ENCODE data around the gene SHISA7.
"Not testable (repeated sequence)": the region's sequence is repeated elsewhere in the genome, so short reads cannot be mapped to it uniquely, and the experiment has no call there.

SHISA7 gene

DNA sequence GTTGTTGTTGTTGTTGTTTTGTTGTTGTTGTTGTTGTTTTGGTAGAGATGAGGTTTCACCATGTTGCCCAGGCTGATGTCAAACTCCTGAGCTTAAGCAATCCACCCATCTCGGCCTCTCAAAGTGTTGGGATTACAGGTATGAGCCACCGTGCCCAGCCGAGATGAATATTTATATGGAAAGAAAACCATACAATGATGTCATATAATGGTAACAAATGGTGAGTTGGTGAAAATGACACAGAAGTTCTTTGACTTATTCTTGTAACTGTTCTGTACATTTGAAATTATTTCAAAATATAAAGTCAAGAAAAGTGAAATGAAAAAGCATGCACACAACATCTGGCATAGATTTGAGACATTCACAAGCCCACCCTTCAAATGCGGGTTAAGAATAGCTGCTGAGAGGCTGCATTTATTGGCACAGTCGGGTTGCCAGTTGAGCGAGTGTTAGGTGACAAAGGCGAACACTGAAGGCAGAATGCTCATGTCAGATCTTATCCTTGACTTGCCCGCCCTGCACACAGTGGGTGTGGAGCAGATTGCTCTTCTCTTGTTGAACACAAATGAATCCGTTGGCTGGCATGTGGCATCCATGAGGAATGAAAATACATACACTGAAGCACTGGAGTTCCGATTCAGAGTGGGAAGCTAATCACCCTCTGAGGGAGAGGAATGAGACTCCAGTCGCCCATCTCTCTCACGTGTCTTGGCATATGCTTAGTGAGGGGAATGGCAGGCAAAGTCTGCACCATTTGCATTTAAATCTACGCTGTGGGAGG, 19.7 kb downstream of the SHISA7 start:
- Histone ChIP-seq H3K27ac (no peak overlapping the region), H3K9ac (no peak overlapping the region), H3K4me3 (no peak overlapping the region), H3K36me3 (peaks cover 10% of the 10 kb centered on the region; the same call in 1 of the 2 replicates), H3K4me2 (no peak overlapping the region), H3K9me3 (peaks cover 15% of the 10 kb centered on the region), H4K20me1 (no peaks in the 10 kb centered on the region), H3K4me1 (peaks cover 38% of the 10 kb centered on the region), H3K27me3 (no peaks in the 10 kb centered on the region)
- TF ChIP-seq Cebpa-rat (IDR thresholded peaks at IDR 0.05) = no peak

GRCh38 chr19:55421281-55421680, 21.8 kb downstream of the SHISA7 start:
- Histone ChIP-seq H3K4me2 (peak overlapping the region; percentile 56), H3K27ac (peak overlapping the region; percentile 78), H3K9me3 (peaks cover 15% of the 10 kb centered on the region), H3K4me1 (peaks cover 50% of the 10 kb centered on the region), H3K36me3 (peaks cover 10% of the 10 kb centered on the region; the same call in 1 of the 2 replicates)
- H3K27me3 ChIP-seq, H3K9ac ChIP-seq, H3K4me3 ChIP-seq, H4K20me1 ChIP-seq: not testable (repeated sequence)

- peak overlapping the region; percentile 11; the same call in 1 of the 2 replicates for H3K4me3 ChIP-seq
- no peak overlapping the region for H3K9ac ChIP-seq
- peaks cover 50% of the 10 kb centered on the region for H3K4me1 ChIP-seq
- 0 out of 2 replicates have a peak overlapping the region, but pooled peaks have one; percentile 28 for H3K4me2 ChIP-seq
- no peak for TF ChIP-seq Cebpa-rat (IDR thresholded peaks at IDR 0.05)
- H3K27ac ChIP-seq = peak overlapping the region; percentile 28; the same call in 1 of the 2 replicates
- H3K9me3 ChIP-seq = peaks cover 15% of the 10 kb centered on the region
- H4K20me1 ChIP-seq = no peaks in the 10 kb centered on the region
- no peaks in the 10 kb centered on the region for H3K27me3 ChIP-seq
- peaks cover 10% of the 10 kb centered on the region; the same call in 1 of the 2 replicates for H3K36me3 ChIP-seq
Measured at GRCh38 chr19:55419624-55420236, 23.4 kb downstream of the SHISA7 start.

DNA sequence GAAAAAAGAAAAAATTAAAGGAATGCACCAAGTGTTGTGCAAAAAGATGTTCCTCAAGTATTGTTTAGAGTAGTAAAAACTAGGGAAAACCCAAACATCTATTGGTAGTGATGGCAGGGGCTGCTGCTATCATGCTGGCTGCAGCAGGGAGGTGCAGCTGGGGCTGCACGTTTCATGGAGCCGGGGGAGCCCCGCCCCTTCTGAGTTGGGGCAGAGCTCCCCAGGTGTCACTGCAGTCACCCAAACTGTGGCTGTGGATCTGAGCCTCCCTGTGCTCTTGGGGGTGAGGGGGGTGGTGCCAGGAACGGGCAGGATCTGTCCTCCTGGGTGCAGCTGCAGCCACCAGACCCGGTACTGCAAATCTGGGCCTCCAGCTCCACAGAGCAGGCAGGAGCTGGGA, 24.0 kb downstream of the SHISA7 start:
- peaks cover 50% of the 10 kb centered on the region for H3K4me1 ChIP-seq
- TF ChIP-seq Cebpa-rat (IDR thresholded peaks at IDR 0.05) = no peak
- H3K4me2 ChIP-seq = peak overlapping the region; percentile 28; the same call in 1 of the 2 replicates
- no peaks in the 10 kb centered on the region for H3K27me3 ChIP-seq
- peaks cover 10% of the 10 kb centered on the region; the same call in 1 of the 2 replicates for H3K36me3 ChIP-seq
- H3K9me3 ChIP-seq = peaks cover 15% of the 10 kb centered on the region
- H4K20me1 ChIP-seq = no peaks in the 10 kb centered on the region
- H3K27ac ChIP-seq = peak overlapping the region; percentile 28; the same call in 1 of the 2 replicates
- H3K4me3 ChIP-seq = 0 out of 2 replicates have a peak overlapping the region, but pooled peaks have one; percentile 11
- no peak overlapping the region for H3K9ac ChIP-seq

DNA sequence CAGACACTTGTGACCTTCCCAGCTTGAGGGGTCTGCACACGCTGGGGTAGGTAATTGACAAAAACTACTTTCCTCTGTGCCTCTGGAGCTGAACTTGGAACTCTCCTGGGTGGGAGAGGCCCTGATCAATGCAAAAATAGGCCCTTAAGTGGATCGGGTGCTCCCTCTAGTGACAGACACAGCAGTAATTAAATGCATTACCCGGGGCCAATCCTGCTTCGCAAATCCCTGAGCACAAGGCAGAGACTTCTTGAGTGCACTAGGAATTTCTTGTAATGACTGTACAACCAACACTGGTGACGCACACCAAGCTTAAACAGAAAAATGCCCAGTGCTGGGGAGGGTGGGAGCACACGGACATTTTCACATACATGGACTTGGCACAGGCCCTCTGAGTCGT, 24.9 kb downstream of the SHISA7 start:
- Histone ChIP-seq H3K27ac (no peak overlapping the region), H3K27me3 (no peaks in the 10 kb centered on the region), H3K36me3 (peaks cover 10% of the 10 kb centered on the region; the same call in 1 of the 2 replicates), H3K4me1 (peaks cover 50% of the 10 kb centered on the region), H3K9me3 (peaks cover 15% of the 10 kb centered on the region), H4K20me1 (no peaks in the 10 kb centered on the region), H3K9ac (no peak overlapping the region), H3K4me3 (no peak overlapping the region), H3K4me2 (peak overlapping the region; percentile 31)
- no peak for TF ChIP-seq Cebpa-rat (IDR thresholded peaks at IDR 0.05)

DNA sequence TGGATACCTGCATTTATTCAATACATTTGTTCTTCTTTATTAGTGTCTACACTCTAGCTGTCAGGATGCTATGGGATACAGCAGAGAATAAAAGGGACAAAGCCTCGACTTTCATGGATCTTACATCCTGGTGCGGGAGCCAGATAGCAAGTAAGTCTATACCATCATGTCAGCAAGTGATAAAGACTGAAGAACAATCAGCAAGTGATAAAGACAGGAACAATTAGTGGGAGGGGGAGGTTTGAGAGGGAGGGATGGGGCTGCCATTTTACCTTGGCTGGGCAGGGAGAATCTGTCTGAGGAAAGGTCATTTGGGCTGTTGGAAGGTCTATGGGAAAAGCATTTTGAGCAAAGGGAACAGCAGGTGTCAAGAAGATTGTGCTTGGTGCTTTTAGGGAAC, 32.9 kb downstream of the SHISA7 start:
- Histone ChIP-seq H3K4me3 (no peak overlapping the region), H3K4me2 (no peak overlapping the region), H3K9me3 (peaks cover 25% of the 10 kb centered on the region), H3K9ac (no peak overlapping the region), H3K27me3 (no peaks in the 10 kb centered on the region), H3K4me1 (peaks cover 24% of the 10 kb centered on the region), H4K20me1 (peaks cover 23% of the 10 kb centered on the region), H3K27ac (no peak overlapping the region), H3K36me3 (peaks cover 16% of the 10 kb centered on the region)
- TF ChIP-seq Cebpa-rat (IDR thresholded peaks at IDR 0.05) = no peak

- H3K9me3 ChIP-seq = peaks cover 25% of the 10 kb centered on the region
- H3K9ac ChIP-seq = not testable (repeated sequence)
Measured at GRCh38 chr19:55409179-55409578, 33.9 kb downstream of the SHISA7 start.

DNA sequence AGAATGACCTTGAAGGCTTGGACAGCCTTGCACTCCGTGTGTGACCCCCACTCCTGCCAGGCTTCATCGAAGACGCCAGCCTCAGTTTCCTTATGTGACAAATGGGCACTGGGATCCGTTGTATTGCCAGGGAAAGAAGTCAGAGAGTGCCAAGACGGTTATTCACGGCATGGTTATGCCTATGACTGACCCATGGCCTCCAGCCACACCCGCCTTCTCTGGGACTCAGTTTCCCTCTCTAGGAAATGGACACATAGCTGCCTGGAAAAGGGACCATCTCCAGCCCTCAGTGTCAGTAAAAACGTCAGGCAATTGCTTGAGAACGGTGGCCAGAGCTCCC, 34.6 kb downstream of the SHISA7 start:
- peaks cover 25% of the 10 kb centered on the region for H3K9me3 ChIP-seq
- peaks cover 33% of the 10 kb centered on the region for H3K36me3 ChIP-seq
- H3K27ac ChIP-seq = peak overlapping the region; percentile 98
- H3K4me2 ChIP-seq = peak overlapping the region; percentile 82
- TF ChIP-seq Cebpa-rat (IDR thresholded peaks at IDR 0.05) = no peak
- H3K4me3 ChIP-seq = peak overlapping the region; percentile 58
- peaks cover 40% of the 10 kb centered on the region for H3K4me1 ChIP-seq
- no peaks in the 10 kb centered on the region for H3K27me3 ChIP-seq
- peaks cover 40% of the 10 kb centered on the region for H4K20me1 ChIP-seq
- H3K9ac ChIP-seq = peak overlapping the region; percentile 72; the same call in 1 of the 2 replicates

More at GRCh38 chr19:55409179-55409578, 33.9 kb downstream of the SHISA7 start:
- Histone ChIP-seq H3K36me3 (peaks cover 26% of the 10 kb centered on the region), H4K20me1 (peaks cover 33% of the 10 kb centered on the region), H3K27ac (peak overlapping the region; percentile 98; the same call in 1 of the 2 replicates), H3K4me1 (peaks cover 33% of the 10 kb centered on the region)
- H3K4me2 ChIP-seq, H3K27me3 ChIP-seq, H3K4me3 ChIP-seq: not testable (repeated sequence)

GRCh38 chr19:55407800-55408532, 35.1 kb downstream of the SHISA7 start:
- H3K4me3 ChIP-seq = peak overlapping the region; percentile 99
- H3K9ac ChIP-seq = peak overlapping the region; percentile 99
- peaks cover 25% of the 10 kb centered on the region for H3K9me3 ChIP-seq
- no peaks in the 10 kb centered on the region for H3K27me3 ChIP-seq
- H3K36me3 ChIP-seq = peaks cover 38% of the 10 kb centered on the region
- H3K4me2 ChIP-seq = peak overlapping the region; percentile 97
- H3K27ac ChIP-seq = peak overlapping the region; percentile 98
- peaks cover 45% of the 10 kb centered on the region for H4K20me1 ChIP-seq
- TF ChIP-seq Cebpa-rat (IDR thresholded peaks at IDR 0.05) = no peak
- H3K4me1 ChIP-seq = peaks cover 45% of the 10 kb centered on the region

- not testable (repeated sequence) for H3K27me3 ChIP-seq
- Histone ChIP-seq H3K9ac (peak within 1 kb of the TSS; percentile 99), H3K4me3 (peak within 1 kb of the TSS; percentile 99), H3K27ac (peak within 1 kb of the TSS; percentile 98), H4K20me1 (peaks cover 50% of the 10 kb centered on the region), H3K36me3 (peaks cover 43% of the 10 kb centered on the region), H3K9me3 (peaks cover 25% of the 10 kb centered on the region), H3K4me1 (peaks cover 50% of the 10 kb centered on the region), H3K4me2 (peak within 1 kb of the TSS; percentile 97)
Measured at GRCh38 chr19:55407550-55407799, 35.6 kb downstream of the SHISA7 start, which contains the start of gene UBE2S. TSS of gene UBE2S (minus strand) at chr19:55407788. CDS start at chr19:55407589, 199 bp downstream.

Measured in BLaER1 (cell line).